Measurements from ENCODE around the gene SETMAR. TPM values are rescaled to one million over a fixed set of nuclear protein-coding genes. Genes with fewer than 3 reads are reported as not detected.

The SETMAR gene
- total and polyA plus RNA-seq, 2 of the 4 experiments (the other 2 are of a cell fraction), result 12.7 to 18.1 TPM

- no peak overlapping the region for H2BK15ac ChIP-seq (ENCODE audit: low read depth, low read length)
- H3K9me1 ChIP-seq (ENCODE audit: insufficient read depth, low read length), result no peaks in the 10 kb centered on the region
- no peak overlapping the region for H4K5ac ChIP-seq (ENCODE audit: low read depth, low read length)
- H2AK5ac ChIP-seq (ENCODE audit: low read depth, low read length), result no peak overlapping the region
- H3K4me1 ChIP-seq (ENCODE audit: control insufficient read depth, insufficient read depth, low read length), result no peaks in the 10 kb centered on the region
- BruUV-seq (replicated peaks), result no TSS peak
- no peaks in the 10 kb centered on the region for H3K79me1 ChIP-seq (ENCODE audit: low read depth in 1 of 2, low read length in 2 of 2)
- H3K27me3 ChIP-seq (ENCODE audit: control insufficient read depth, insufficient read depth, low read length), result no peaks in the 10 kb centered on the region
- no peak overlapping the region for H2AK9ac ChIP-seq (replicated peaks; ENCODE audit: low read depth, low read length, poor library complexity)
- H2BK20ac ChIP-seq (ENCODE audit: low read depth, low read length), result no peak overlapping the region
- H3K9ac ChIP-seq (ENCODE audit: low read depth, low read length), result no peak overlapping the region
- no peak overlapping the region for H3K56ac ChIP-seq (ENCODE audit: extremely low read depth, insufficient read depth, low read length)
- H3K4me2 ChIP-seq (ENCODE audit: low read depth, low read length), result no peak overlapping the region
- WGBS, 2 experiments (ENCODE audit: extremely low coverage in 2 of 2, insufficient read length in 1 of 2), result no CpG with 5 or more reads among the region's 2 CpGs
- H2BK5ac ChIP-seq (ENCODE audit: low read depth, low read length, poor library complexity, severe bottlenecking), result no peak overlapping the region
- dilution Hi-C loops (cut with HindIII; ENCODE audit: low sequenced_read_pairs, unreplicated experiment) (loop anchor here (25.0 kb wide), 1 partner anchor 1085 kb away; no protein-coding TSS in a partner anchor), intact Hi-C loops (cut with micrococcal nuclease) (no loop called here), in situ Hi-C loops (cut with MboI; ENCODE audit: low sequenced_read_pairs) (no loop called here)
- no peak overlapping the region for H3K4ac ChIP-seq (ENCODE audit: low read depth, low read length)
- no peaks in the 10 kb centered on the region for H3K36me3 ChIP-seq (ENCODE audit: control insufficient read depth, insufficient read depth, low read length)
- ChIA-PET POLR2A (ENCODE audit: unreplicated experiment) (no interaction called here), CTCF (interaction anchor here (1.9 kb wide), 1 partner anchor 9 kb away, joined by 7 read pairs; no protein-coding TSS in a partner anchor)
- no peak for TF ChIP-seq CHD1 (IDR thresholded peaks at IDR 0.05; ENCODE audit: low read depth, low read length)
- TF ChIP-seq POLR2A (IDR thresholded peaks at IDR 0.05; ENCODE audit: low read depth, low read length), result no peak
- no peak for TF ChIP-seq MAFK (IDR thresholded peaks at IDR 0.05; ENCODE audit: low read depth, low read length)
- no peak for TF ChIP-seq NFE2L2 (IDR thresholded peaks at IDR 0.05; ENCODE audit: low read depth, low read length)
- TF ChIP-seq RCOR1 (IDR thresholded peaks at IDR 0.05; ENCODE audit: insufficient replicate concordance, low read length), result no peak
- no peak for TF ChIP-seq MXI1 (IDR thresholded peaks at IDR 0.05; ENCODE audit: borderline replicate concordance, low read depth, low read length)
- ATAC-seq (ENCODE audit: low read depth) (no peak), DNase-seq (no peak)
- no peaks in the 10 kb centered on the region for H3K9me3 ChIP-seq (ENCODE audit: control insufficient read depth, insufficient read depth, low read length)
- H2BK120ac ChIP-seq (ENCODE audit: low read depth, low read length), result no peak overlapping the region
- H4K8ac ChIP-seq (ENCODE audit: low read depth in 2 of 2, low read length in 2 of 2), result no peak overlapping the region
- H3K14ac ChIP-seq (replicated peaks; ENCODE audit: low read depth, low read length), result no peak overlapping the region
- no peak overlapping the region for H3K27ac ChIP-seq (ENCODE audit: insufficient read depth, low read length)
- no peaks in the 10 kb centered on the region for H4K20me1 ChIP-seq (ENCODE audit: insufficient read depth, low read length)
- no peak overlapping the region for H3K23ac ChIP-seq (ENCODE audit: low read depth, low read length)
- H4K91ac ChIP-seq (ENCODE audit: insufficient read depth, low read depth, low read length), result no peak overlapping the region
- no peak overlapping the region for H2AFZ ChIP-seq (replicated peaks; ENCODE audit: low read length, poor library complexity)
- no peak overlapping the region for H3K18ac ChIP-seq (ENCODE audit: low read depth, low read length)
- H3K4me3 ChIP-seq (ENCODE audit: insufficient read depth, low read depth, low read length), result no peak overlapping the region
These were observed 5.7 kb upstream of the SETMAR start for GRCh38 chr3:4297486-4297885.

All from IMR-90 (cell line).